ELF-1 (cell line): ENCODE data around the gene SLC6A12.

ENCODE experiments used
- DNase-seq: peaks from one replicate; pipeline ENCODE4 v3.0.0-alpha.2; 2016; ENCODE audit warnings: low read depth, low spot score

The SLC6A12 gene

GRCh38 chr12:177980-178828 lies 35.8 kb downstream of the SLC6A12 start:
- no peak for DNase-seq

GRCh38 chr12:177336-177979 lies 36.5 kb downstream of the SLC6A12 start:
- no peak for DNase-seq

- no peak for DNase-seq
Measured at GRCh38 chr12:176321-177181, 37.4 kb downstream of the SLC6A12 start.

- no peak for DNase-seq
Measured at GRCh38 chr12:175759-176158, 38.2 kb downstream of the SLC6A12 start.

- DNase-seq, result no peak
Measured at GRCh38 chr12:175250-175649, 38.7 kb downstream of the SLC6A12 start.

- no peak for DNase-seq
Measured at GRCh38 chr12:174596-174995, 39.4 kb downstream of the SLC6A12 start.

GRCh38 chr12:174124-174523 lies 39.8 kb downstream of the SLC6A12 start:
- no peak for DNase-seq

- no peak for DNase-seq
Measured at GRCh38 chr12:172732-173161, 41.2 kb downstream of the SLC6A12 start.

- no peak for DNase-seq
Measured at GRCh38 chr12:171743-172676, 41.9 kb downstream of the SLC6A12 start.

GRCh38 chr12:171276-171675 lies 42.7 kb downstream of the SLC6A12 start:
- DNase-seq, result no peak

GRCh38 chr12:170371-171225 lies 43.4 kb downstream of the SLC6A12 start:
- DNase-seq, result no peak

- DNase-seq, result no peak
Measured at GRCh38 chr12:169528-170370, 44.2 kb downstream of the SLC6A12 start.

- no peak for DNase-seq
Measured at GRCh38 chr12:168763-169525, 45.0 kb downstream of the SLC6A12 start.

- no peak for DNase-seq
Measured at GRCh38 chr12:167959-168600, 45.9 kb downstream of the SLC6A12 start.

- DNase-seq, result no peak
Measured at GRCh38 chr12:166425-167075, 47.4 kb downstream of the SLC6A12 start.

- no peak for DNase-seq
Measured at GRCh38 chr12:165862-166368, 48.0 kb downstream of the SLC6A12 start.

- DNase-seq, result no peak
Measured at GRCh38 chr12:164207-164606, 49.8 kb downstream of the SLC6A12 start.
